HG03103 (cell line): Measurements from ENCODE around the gene OR56A1.

Source experiments
- ATAC-seq: cut with Tn5 transposase; IDR thresholded peaks from one replicate; pipeline ENCODE4 v1.9.1; 2021; ENCODE audit warnings: low read depth; ENCODE audit not compliant: unreplicated experiment

Gene OR56A1

GRCh38 chr11:5992150-5992549 lies 38.4 kb downstream of the OR56A1 start:
- no peak for ATAC-seq

GRCh38 chr11:5989203-5989602 lies 41.4 kb downstream of the OR56A1 start:
- ATAC-seq, result no peak

GRCh38 chr11:5986885-5987284 lies 43.7 kb downstream of the OR56A1 start, which contains the start of gene OR52L1:
OR52L1 (minus strand) TSS chr11:5986985; CDS start chr11:5986930, 55 bp downstream.
- no peak for ATAC-seq

DNA sequence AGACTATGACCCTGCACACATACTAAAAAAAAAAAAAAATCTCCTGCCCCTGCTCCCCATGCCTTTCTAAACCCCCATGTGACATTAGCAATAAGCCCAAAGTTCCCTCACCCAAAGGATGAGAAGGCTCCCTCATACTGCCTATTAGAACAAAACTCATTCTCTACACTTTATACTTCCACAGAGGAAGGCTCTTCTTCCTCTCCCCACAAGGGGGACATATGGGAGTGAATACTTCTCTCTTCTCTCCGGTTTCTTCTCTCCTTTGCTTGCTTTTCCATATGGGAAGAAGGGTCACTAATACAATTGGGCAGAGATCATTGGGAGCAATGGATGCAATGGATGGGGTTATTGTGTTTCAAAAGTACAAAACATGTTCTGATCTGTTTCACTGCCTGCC lies 47.1 kb downstream of the OR56A1 start:
- ATAC-seq, result no peak

- no peak for ATAC-seq
These were observed 57.0 kb downstream of the OR56A1 start for GRCh38 chr11:5973530-5973929.
